HCT116 (cell line): ENCODE data around the gene DDAH1. TPM values are rescaled to one million over a fixed set of nuclear protein-coding genes. Genes with fewer than 3 reads are reported as not detected.

ENCODE experiments used
- ATAC-seq: fragments of 200-7000 bp; cut with Tn5 transposase; 2 replicates; pipeline ENCODE4 v1.9.1; 2020; ENCODE audit warnings: mild to moderate bottlenecking, moderate library complexity
- BruUV-seq: library from RNA; stranded (reverse); fragments of 400-500 nt; replicated peaks from 2 replicates; lab custom pipeline; 2021; lab: Mats Ljungman, UMichigan
- CTCF ChIA-PET: fragments of 300-600 bp; sonication (Branson Sonifier 250); formaldehyde crosslinking; loops from one replicate; lab custom pipeline; 2021; ENCODE audit warnings: antibody characterized with exemption; lab: Charles Lee
- POLR2A ChIA-PET: fragments of 300-600, 350-600 bp; sonication (Branson Sonifier 250); formaldehyde crosslinking; loops from one replicate; lab custom pipeline; 2021; ENCODE audit warnings: antibody characterized with exemption; lab: Charles Lee
- RAD21 ChIA-PET, 2 experiments: fragments of 300-600 bp; sonication (Branson Sonifier 250); formaldehyde crosslinking; loops; one replicate each; lab custom pipeline; 2023; ENCODE audit warnings: low total read pairs in 2 of 2; ENCODE audit not compliant: uncharacterized antibody in 2 of 2, unreplicated experiment in 2 of 2, low non-redundant PET in 1 of 2; lab: Charles Lee
- DNase-seq: peaks from one replicate; pipeline ENCODE4 v3.0.0-alpha.2; 2010; ENCODE audit warnings: low read depth, low spot score
- H2AFZ ChIP-seq: fragments of 200-600 bp; shearing (Covaris generic), sonication (generic); 2 replicates; pipeline ENCODE4 v1.6.1; 2017; ENCODE audit warnings: low read depth, mixed run types, mixed read lengths, antibody characterized with exemption, low read length; ENCODE audit not compliant: poor library complexity, severe bottlenecking
- H3K27ac ChIP-seq: 2 replicates; pipeline ENCODE4 v1.5.1; 2012; ENCODE audit warnings: low read depth, low read length
- H3K27me3 ChIP-seq: fragments of 200-600 bp; sonication (generic); 2 replicates; pipeline ENCODE4 v1.6.1; 2016; ENCODE audit warnings: mixed run types, low read length, mixed read lengths; ENCODE audit not compliant: insufficient read depth
- H3K36me3 ChIP-seq, 2 experiments: fragments of 200-500 bp in 1 of 2; fragments of 200-600 bp in 1 of 2; sonication (Bioruptor generic) in 1 of 2; sonication (generic) in 1 of 2; 2 replicates each; pipeline versions ENCODE4 v1.5.1 to v1.6.1; 2014 to 2016; ENCODE audit warnings: low read length in 2 of 2, inconsistent platforms in 1 of 2, mixed read lengths in 1 of 2, mixed run types in 1 of 2; ENCODE audit not compliant: insufficient read depth in 2 of 2, control insufficient read depth in 1 of 2
- H3K4me1 ChIP-seq, 2 experiments: fragments of 200-600 bp in 1 of 2; sonication (generic) in 1 of 2; 2 replicates each; pipeline versions ENCODE4 v1.5.1 to v1.6.1; 2012 to 2017; ENCODE audit warnings: low read length in 2 of 2, inconsistent platforms in 1 of 2, mild to moderate bottlenecking in 1 of 2, mixed read lengths in 1 of 2, mixed run types in 1 of 2, moderate library complexity in 1 of 2; ENCODE audit not compliant: insufficient read depth in 2 of 2, control insufficient read depth in 1 of 2
- H3K4me2 ChIP-seq: fragments of 200-600 bp; sonication (generic); 2 replicates; pipeline ENCODE4 v1.6.1; 2017; ENCODE audit warnings: mixed run types, low read length, mixed read lengths
- H3K4me3 ChIP-seq, 2 experiments: fragments of 200-600 bp in 1 of 2; sonication (generic) in 1 of 2; replicated peaks in 1 of 2; 2 replicates each; pipeline ENCODE4 v1.5.1; 2011 to 2016; ENCODE audit warnings: low read length in 2 of 2, control low read depth in 1 of 2, low read depth in 1 of 2, mild to moderate bottlenecking in 1 of 2, mixed read lengths in 1 of 2, mixed run types in 1 of 2
- H3K79me2 ChIP-seq: fragments of 200-600 bp; sonication (generic); 2 replicates; pipeline ENCODE4 v1.6.1; 2017; ENCODE audit warnings: mild to moderate bottlenecking, mixed run types, low read length, moderate library complexity, mixed read lengths; ENCODE audit not compliant: insufficient read depth
- H3K9ac ChIP-seq: fragments of 200-600 bp; sonication (generic); 2 replicates; pipeline ENCODE4 v1.6.1; 2016; ENCODE audit warnings: low read length, mixed read lengths
- H3K9me2 ChIP-seq: fragments of 200-600 bp; sonication (generic), shearing (Covaris generic); 2 replicates; pipeline ENCODE4 v1.6.1; 2017; ENCODE audit warnings: mixed run types, mild to moderate bottlenecking, moderate library complexity; ENCODE audit not compliant: insufficient read depth
- H3K9me3 ChIP-seq, 2 experiments: fragments of 200-500 bp in 1 of 2; fragments of 200-600 bp in 1 of 2; sonication (Bioruptor generic) in 1 of 2; sonication (generic) in 1 of 2; 2 replicates each; pipeline ENCODE4 v1.6.1; 2014 to 2017; ENCODE audit warnings: low read length in 2 of 2, mixed read lengths in 2 of 2, inconsistent platforms in 1 of 2, low read depth in 1 of 2, mild to moderate bottlenecking in 1 of 2, mixed run types in 1 of 2, moderate library complexity in 1 of 2; ENCODE audit not compliant: control insufficient read depth in 1 of 2, insufficient read depth in 1 of 2
- H4K20me1 ChIP-seq: fragments of 200-600 bp; sonication (generic), shearing (Covaris generic); 2 replicates; pipeline ENCODE4 v1.6.1; 2017; ENCODE audit warnings: mixed run types, mild to moderate bottlenecking, moderate library complexity; ENCODE audit not compliant: insufficient read depth
- CBX3 ChIP-seq: IDR thresholded peaks from 2 replicates; pipeline ENCODE4 v1.6.1; 2012; ENCODE audit warnings: low read depth
- EZH2 ChIP-seq: fragments of 200-600 bp; sonication (generic); IDR thresholded peaks from 2 replicates; pipeline ENCODE4 v1.6.1; 2017; ENCODE audit warnings: antibody characterized with exemption, mixed run types
- EZH2phosphoT487 ChIP-seq: fragments of 200-600 bp; IDR thresholded peaks from 2 replicates; pipeline ENCODE4 v1.6.1; 2018; ENCODE audit warnings: antibody characterized with exemption, borderline replicate concordance
- FOSL1 ChIP-seq: IDR thresholded peaks from 2 replicates; pipeline ENCODE4 v1.6.1; 2012; ENCODE audit warnings: low read depth
- MAX ChIP-seq: IDR thresholded peaks from 2 replicates; pipeline ENCODE4 v1.6.1; 2012
- POLR2AphosphoS5 ChIP-seq: IDR thresholded peaks from 2 replicates; pipeline ENCODE4 v1.6.1; 2011; ENCODE audit warnings: mild to moderate bottlenecking, low read depth, low read length, moderate library complexity
- REST ChIP-seq: IDR thresholded peaks from 2 replicates; pipeline ENCODE4 v1.6.1; 2012; ENCODE audit warnings: low read depth
- SP1 ChIP-seq: IDR thresholded peaks from 2 replicates; pipeline ENCODE4 v1.6.1; 2012; ENCODE audit warnings: low read depth
- TCF7L2 ChIP-seq: IDR thresholded peaks from 2 replicates; pipeline ENCODE4 v1.7.0; 2011; ENCODE audit warnings: borderline replicate concordance, inconsistent platforms; ENCODE audit not compliant: insufficient read depth, insufficient read length; ENCODE audit errors: extremely low read depth
- YY1 ChIP-seq: IDR thresholded peaks from 2 replicates; pipeline ENCODE4 v1.6.1; 2011; ENCODE audit warnings: low read length, low read depth, moderate library complexity, mild to moderate bottlenecking; ENCODE audit not compliant: insufficient replicate concordance; ENCODE audit errors: extremely low read depth
- ZBTB33 ChIP-seq: IDR thresholded peaks from 2 replicates; pipeline ENCODE4 v1.6.1; 2011; ENCODE audit warnings: mild to moderate bottlenecking, low read length, moderate library complexity; ENCODE audit not compliant: insufficient replicate concordance; ENCODE audit errors: extremely low read depth
- ZFX ChIP-seq: fragments of 450-650 bp; IDR thresholded peaks from 2 replicates; pipeline ENCODE4 v1.6.1; 2017
- intact Hi-C: fragments of 100-400 bp; cut with micrococcal nuclease; formaldehyde crosslinking; loops from 2 replicates; pipeline ENCODE4 v1.10.0; 2022
- total RNA-seq: library from RNA; stranded (reverse); gene quantifications from one replicate; pipeline ENCODE4 v1.2.1, GENCODE V29; 2021; ENCODE audit not compliant: unreplicated experiment

Gene DDAH1
- total RNA-seq, 1 experiment from 2014 or later = 16.6 TPM

GRCh38 chr1:85393490-85393889 is 71.5 kb downstream of the DDAH1 start:
- no peaks in the 10 kb centered on the region for H3K9me2 ChIP-seq
- RAD21 ChIA-PET = no interaction called here
- DNase-seq = no peak
- no peak for ATAC-seq
- POLR2A ChIA-PET = no interaction called here
- H3K79me2 ChIP-seq = no peaks in the 10 kb centered on the region
- no peak overlapping the region for H3K27ac ChIP-seq
- H3K4me2 ChIP-seq = no peak overlapping the region
- no peaks in the 10 kb centered on the region for H3K9me3 ChIP-seq
- TF ChIP-seq POLR2AphosphoS5 (no peak), CBX3 (no peak), TCF7L2 (no peak), YY1 (no peak), ZFX (no peak), EZH2phosphoT487 (no peak)
- CTCF ChIA-PET = no interaction called here
- BruUV-seq = no TSS peak
- no peaks in the 10 kb centered on the region for H3K4me1 ChIP-seq
- no peaks in the 10 kb centered on the region for H3K36me3 ChIP-seq
- H3K9ac ChIP-seq = no peak overlapping the region
- no peak overlapping the region for H3K4me3 ChIP-seq
- no peaks in the 10 kb centered on the region for H3K27me3 ChIP-seq
- intact Hi-C loops = no loop called here
- no peak overlapping the region for H2AFZ ChIP-seq
- no peaks in the 10 kb centered on the region for H4K20me1 ChIP-seq

- Histone ChIP-seq H3K79me2 (no peaks in the 10 kb centered on the region), H3K27ac (no peak overlapping the region), H3K9me2 (no peaks in the 10 kb centered on the region)
- CTCF ChIA-PET = no interaction called here
- TF ChIP-seq POLR2AphosphoS5 (no peak), ZBTB33 (no peak), ZFX (no peak), EZH2phosphoT487 (no peak), REST (no peak), SP1 (no peak), TCF7L2 (no peak), MAX (no peak), EZH2 (no peak), FOSL1 (no peak)
- TF ChIP-seq, all 23 proteins: peak for 0
- no peaks in the 10 kb centered on the region for H3K4me1 ChIP-seq
- H3K9me3 ChIP-seq = no peaks in the 10 kb centered on the region
- DNase-seq = no peak
- H3K36me3 ChIP-seq = no peaks in the 10 kb centered on the region
- no peak overlapping the region for H3K4me3 ChIP-seq
- H3K27me3 ChIP-seq = no peaks in the 10 kb centered on the region
- ATAC-seq = no peak
- no peak overlapping the region for H3K4me2 ChIP-seq
- no peaks in the 10 kb centered on the region for H4K20me1 ChIP-seq
- intact Hi-C loops = no loop called here
- ChIA-PET RAD21 (no interaction called here), POLR2A (no interaction called here)
- H2AFZ ChIP-seq = no peak overlapping the region
- no peak overlapping the region for H3K9ac ChIP-seq
- BruUV-seq = no TSS peak
Measured at GRCh38 chr1:85388416-85388815, 76.5 kb downstream of the DDAH1 start.
